Naive thymus-derived CD8-positive, alpha-beta T cell (primary cell): Measurements from ENCODE around the gene ATF1. TPM values are rescaled to one million over a fixed set of nuclear protein-coding genes. Genes with fewer than 3 reads are reported as not detected.
A peak's percentile ranks its signal among the peaks of the same experiment; 100 is the strongest.
"Not testable (repeated sequence)": the region's sequence is repeated elsewhere in the genome, so short reads cannot be mapped to it uniquely, and the experiment has no call there.

Source experiments
- ATAC-seq, 2 donors: fragments of 150-1000 bp; cut with Tn5 transposase in 1 of 2; sonication (Bioruptor Pico), chemical (Tn5 transposase) in 1 of 2; 1 replicate in 1 of 2; 2 replicates in 1 of 2; pipeline ENCODE4 v1.10.0; 2021; ENCODE audit warnings: mild to moderate bottlenecking in 2 of 2, moderate library complexity in 2 of 2
- POLR2A ChIA-PET: fragments of 350-600 bp; sonication (Branson Sonifier 250); formaldehyde crosslinking; loops from one replicate; lab custom pipeline; 2021; ENCODE audit warnings: antibody characterized with exemption; lab: Charles Lee
- DNase-seq, 10 donors: peaks; one replicate each; pipeline versions ENCODE4 v3.0.0 to v3.0.0-alpha.2; 2020 to 2022
- H3K27ac Mint-ChIP-seq, 10 donors: one replicate each; pipeline ENCODE4 v1.8.0; 2020 to 2022; ENCODE audit warnings: mild to moderate bottlenecking in 10 of 10, mixed read lengths in 10 of 10, moderate library complexity in 4 of 10, inconsistent platforms in 1 of 10
- H3K27me3 Mint-ChIP-seq, 5 donors: one replicate each; pipeline ENCODE4 v1.8.0; 2021 to 2022; ENCODE audit warnings: mixed read lengths in 5 of 5
- H3K36me3 Mint-ChIP-seq, 3 donors: one replicate each; pipeline ENCODE4 v1.8.0; 2020 to 2022; ENCODE audit warnings: mixed read lengths in 3 of 3, mild to moderate bottlenecking in 2 of 3, inconsistent platforms in 1 of 3
- H3K4me1 Mint-ChIP-seq, 4 donors: one replicate each; pipeline ENCODE4 v1.8.0; 2021 to 2022; ENCODE audit warnings: mixed read lengths in 4 of 4
- H3K4me3 Mint-ChIP-seq, 10 donors: one replicate each; pipeline ENCODE4 v1.8.0; 2020 to 2022; ENCODE audit warnings: mild to moderate bottlenecking in 10 of 10, mixed read lengths in 10 of 10, moderate library complexity in 6 of 10, inconsistent platforms in 1 of 10
- H3K9me3 Mint-ChIP-seq, 9 donors: one replicate each; pipeline ENCODE4 v1.8.0; 2020 to 2022; ENCODE audit warnings: mixed read lengths in 9 of 9, mild to moderate bottlenecking in 3 of 9, inconsistent platforms in 1 of 9, moderate library complexity in 1 of 9
- polyA plus RNA-seq, 3 donors: library from polyadenylated mRNA; unstranded; fragments of 300-500 nt; fragmentation: Illumina TruSeq; gene quantifications; one replicate each; pipeline ENCODE4 v1.2.3, GENCODE V29; 2021
- total RNA-seq, 8 experiments: library from RNA in 2 of 8; stranded (reverse) in 2 of 8; gene quantifications; one replicate each; pipeline ENCODE4 v1.2.3 and lab custom pipeline; 2021 to 2026

The ATF1 gene
- total and polyA plus RNA-seq, 5 experiments from 2014 or later, result 23.5 to 46.5 (median 36.3) TPM

DNA sequence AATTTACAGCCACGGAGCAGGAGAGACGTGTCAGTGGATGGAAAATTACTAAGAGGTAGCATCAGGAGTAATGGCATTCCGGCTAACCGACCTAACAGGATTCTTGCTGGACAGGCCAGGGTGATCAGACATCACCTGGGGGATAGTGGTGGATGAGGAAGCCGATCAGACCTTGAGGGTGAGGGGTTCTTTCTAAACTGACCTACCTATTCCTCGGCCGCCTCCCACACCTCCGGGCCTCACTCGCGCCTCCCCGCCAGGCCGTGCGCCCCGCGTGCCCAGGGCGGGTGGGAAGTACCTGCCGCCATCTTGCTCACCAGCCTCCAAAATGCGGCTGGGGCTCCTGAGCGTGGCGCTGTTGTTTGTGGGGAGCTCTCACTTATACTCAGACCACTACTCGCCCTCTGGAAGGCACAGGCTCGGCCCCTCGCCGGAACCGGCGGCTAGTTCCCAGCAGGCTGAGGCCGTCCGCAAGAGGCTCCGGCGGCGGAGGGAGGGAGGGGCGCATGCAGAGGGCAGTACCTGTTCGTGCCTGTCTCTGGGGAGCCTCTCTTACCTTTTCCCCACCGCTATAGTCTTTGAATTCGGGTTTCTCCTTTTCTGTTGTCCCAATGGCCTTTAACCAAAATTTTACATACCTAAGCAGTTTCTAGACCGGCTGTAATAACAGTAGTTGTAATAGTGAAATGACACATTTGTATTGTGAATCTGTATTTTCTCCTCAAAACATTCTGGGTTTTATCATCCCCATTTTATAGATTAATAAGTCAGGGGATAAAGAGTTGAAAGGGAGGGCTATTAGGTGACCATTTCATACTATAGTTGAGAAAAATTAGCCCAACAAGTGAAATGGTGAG, 79.0 kb downstream of the ATF1 start, which contains the start of gene TMPRSS12:
TMPRSS12 (plus strand) TSS at position 290 of the 857 bp plus-strand sequence; CDS start at position 329, 39 bp downstream.
- peak within 1 kb of the TSS in 1 of 10 donors; percentile 37 for H3K27ac Mint-ChIP-seq
- H3K9me3 Mint-ChIP-seq, result peaks cover 0 to 17% (median 3%) of the 10 kb centered on the region in 9 donors
- no peak within 1 kb of the TSS for H3K4me3 Mint-ChIP-seq
- ATAC-seq (no peak), DNase-seq (no peak)
- H3K36me3 Mint-ChIP-seq, result peaks cover 2 to 13% (median 10%) of the 10 kb centered on the region in 3 donors
- no peaks in the 10 kb centered on the region for H3K4me1 Mint-ChIP-seq
- POLR2A ChIA-PET, result no interaction called here
- peaks cover 0 to 10% (median 6%) of the 10 kb centered on the region in 5 donors for H3K27me3 Mint-ChIP-seq

GRCh38 chr12:50845021-50845647, 81.2 kb downstream of the ATF1 start:
- no peaks in the 10 kb centered on the region for H3K4me1 Mint-ChIP-seq
- H3K27ac Mint-ChIP-seq, result no peak overlapping the region
- no peak overlapping the region for H3K4me3 Mint-ChIP-seq
- DNase-seq (no peak), ATAC-seq (no peak)
- POLR2A ChIA-PET, result no interaction called here
- H3K27me3 Mint-ChIP-seq, result peaks cover 10 to 17% (median 12%) of the 10 kb centered on the region in 5 donors
- peaks cover 2 to 13% (median 10%) of the 10 kb centered on the region in 3 donors for H3K36me3 Mint-ChIP-seq
- H3K9me3 Mint-ChIP-seq, result peaks cover 0 to 17% (median 3%) of the 10 kb centered on the region in 9 donors

DNA sequence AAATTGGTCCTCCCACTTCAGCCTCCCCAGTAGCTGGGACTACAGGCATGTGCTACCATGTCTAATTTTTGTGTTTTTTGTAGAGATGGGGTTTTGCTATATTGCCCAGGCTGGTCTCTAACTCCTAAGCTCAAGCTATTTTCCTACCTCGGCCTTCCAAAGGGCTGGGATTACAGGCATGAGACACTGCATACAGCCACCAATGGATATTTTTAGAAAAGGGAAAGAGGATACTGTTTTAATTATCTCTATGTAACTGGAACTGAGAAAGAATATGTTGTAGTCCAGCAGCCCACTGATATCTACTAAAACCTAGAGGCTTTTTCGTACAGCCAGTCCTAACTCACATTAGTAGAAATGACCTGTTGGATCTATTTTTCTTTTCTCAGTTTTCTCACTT, 85.1 kb downstream of the ATF1 start:
- Mint-ChIP-seq H3K36me3 (peaks cover 0 to 6% (median 0%) of the 10 kb centered on the region in 3 donors), H3K27me3 (peaks cover 6 to 26% (median 12%) of the 10 kb centered on the region in 5 donors), H3K4me1 (no peaks in the 10 kb centered on the region), H3K9me3 (peaks cover 0 to 11% (median 4%) of the 10 kb centered on the region in 9 donors), H3K4me3 (no peak overlapping the region), H3K27ac (no peak overlapping the region)
- ATAC-seq (no peak), DNase-seq (no peak)
- POLR2A ChIA-PET, result no interaction called here

GRCh38 chr12:50855218-50855617, 91.3 kb downstream of the ATF1 start:
- ATAC-seq, POLR2A ChIA-PET, H3K27ac Mint-ChIP-seq, H3K4me3 Mint-ChIP-seq, H3K4me1 Mint-ChIP-seq, DNase-seq, H3K27me3 Mint-ChIP-seq, H3K36me3 Mint-ChIP-seq: not testable (repeated sequence)
- peaks cover 0 to 22% (median 9%) of the 10 kb centered on the region in 9 donors for H3K9me3 Mint-ChIP-seq

DNA sequence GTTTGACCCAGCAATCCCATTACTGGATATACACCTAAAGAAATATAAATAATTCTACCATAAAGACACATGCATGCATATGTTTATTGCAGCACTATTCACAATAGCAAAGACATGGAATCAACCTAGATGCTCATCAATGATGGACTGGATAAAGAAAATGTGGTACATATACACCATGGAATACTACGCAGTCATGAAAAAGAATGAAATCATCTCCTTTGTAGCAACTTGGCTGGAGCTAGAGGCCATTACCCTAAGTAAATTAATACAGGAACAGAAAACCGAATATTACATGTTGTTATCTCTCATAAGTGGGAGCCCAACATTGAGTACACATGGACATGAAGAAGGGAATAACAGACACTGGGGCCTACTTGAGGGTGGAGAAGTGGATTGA, 91.8 kb downstream of the ATF1 start:
- H3K4me1 Mint-ChIP-seq, ATAC-seq, H3K36me3 Mint-ChIP-seq, H3K27ac Mint-ChIP-seq, DNase-seq, POLR2A ChIA-PET, H3K27me3 Mint-ChIP-seq, H3K4me3 Mint-ChIP-seq: not testable (repeated sequence)
- peaks cover 0 to 22% (median 8%) of the 10 kb centered on the region in 9 donors for H3K9me3 Mint-ChIP-seq

GRCh38 chr12:50859621-50860310, 95.9 kb downstream of the ATF1 start:
- POLR2A ChIA-PET, result no interaction called here
- no peak overlapping the region for H3K4me3 Mint-ChIP-seq
- H3K27me3 Mint-ChIP-seq, result peaks cover 0 to 2% (median 0%) of the 10 kb centered on the region in 5 donors
- H3K27ac Mint-ChIP-seq, result no peak overlapping the region
- DNase-seq (no peak), ATAC-seq (no peak)
- H3K36me3 Mint-ChIP-seq, result no peaks in the 10 kb centered on the region
- H3K4me1 Mint-ChIP-seq, result no peaks in the 10 kb centered on the region
- peaks cover 0 to 13% (median 2%) of the 10 kb centered on the region in 9 donors for H3K9me3 Mint-ChIP-seq

DNA sequence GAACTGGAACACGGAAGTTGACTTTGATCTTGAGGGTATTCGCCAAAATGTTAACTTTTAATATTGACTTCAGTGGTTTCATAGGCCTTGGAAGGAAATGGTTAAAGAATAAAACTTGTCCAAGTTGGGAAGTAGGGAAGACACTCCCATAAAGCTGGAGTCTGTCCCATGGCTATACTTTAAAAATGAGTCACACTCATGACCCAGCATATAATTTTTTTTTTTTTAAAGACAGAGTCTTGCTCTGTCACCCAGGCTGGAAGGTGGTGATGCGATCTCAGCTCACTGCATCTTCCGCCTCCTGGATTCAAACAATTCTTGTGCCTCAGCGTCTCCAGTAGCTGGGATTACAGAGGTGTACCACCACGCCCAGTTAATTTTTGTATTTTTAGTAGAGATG, 98.4 kb downstream of the ATF1 start:
- H3K4me3 Mint-ChIP-seq, result no peak overlapping the region

GRCh38 chr12:50865266-50865665, 101.4 kb downstream of the ATF1 start:
- POLR2A ChIA-PET, result no interaction called here
- DNase-seq (no peak), ATAC-seq (no peak)
- H3K9me3 Mint-ChIP-seq, result peaks cover 3 to 27% (median 9%) of the 10 kb centered on the region in 9 donors
- peaks cover 0 to 11% (median 8%) of the 10 kb centered on the region in 3 donors for H3K36me3 Mint-ChIP-seq
- peaks cover 5 to 40% (median 32%) of the 10 kb centered on the region in 4 donors for H3K4me1 Mint-ChIP-seq
- H3K27me3 Mint-ChIP-seq, result no peaks in the 10 kb centered on the region
- peak overlapping the region in 1 of 10 donors; percentile 63 for H3K27ac Mint-ChIP-seq
- H3K4me3 Mint-ChIP-seq, result peak overlapping the region in 1 of 10 donors; percentile 28

More for the DNA sequence above, 98.4 kb downstream of the ATF1 start:
- peaks cover 0 to 8% (median 7%) of the 10 kb centered on the region in 3 donors for H3K36me3 Mint-ChIP-seq
- no peak overlapping the region for H3K27ac Mint-ChIP-seq
- DNase-seq, result no peak
- peaks cover 0 to 2% (median 0%) of the 10 kb centered on the region in 5 donors for H3K27me3 Mint-ChIP-seq
- peaks cover 0 to 17% (median 7%) of the 10 kb centered on the region in 9 donors for H3K9me3 Mint-ChIP-seq
- ATAC-seq, result no peak
- H3K4me1 Mint-ChIP-seq, result peaks cover 0 to 16% (median 11%) of the 10 kb centered on the region in 4 donors
- POLR2A ChIA-PET, result no interaction called here

DNA sequence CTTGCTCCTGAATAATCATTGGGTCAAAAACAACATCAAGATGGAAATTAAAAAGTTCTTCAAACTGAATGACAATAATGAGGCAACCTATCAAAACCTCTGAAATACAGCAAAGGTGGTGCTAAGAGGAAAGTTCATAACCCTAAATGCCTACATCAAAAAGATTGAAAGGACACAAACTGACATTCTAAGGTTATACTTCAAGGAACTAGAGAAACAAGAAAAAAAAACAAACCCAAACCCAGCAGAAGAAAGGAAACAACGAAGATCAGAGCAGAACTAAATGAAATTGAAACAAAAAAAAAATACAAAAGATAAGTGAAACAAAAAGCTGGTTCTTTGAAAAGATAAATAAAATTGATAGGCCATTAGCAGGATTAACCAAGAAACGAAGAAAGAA, 105.0 kb downstream of the ATF1 start:
- Mint-ChIP-seq H3K9me3 (peaks cover 3 to 27% (median 9%) of the 10 kb centered on the region in 9 donors), H3K27ac (peak overlapping the region in 8 of 10 donors; percentile 0 to 61 (median 10)), H3K4me1 (peaks cover 5 to 41% (median 32%) of the 10 kb centered on the region in 4 donors), H3K36me3 (peaks cover 0 to 11% (median 8%) of the 10 kb centered on the region in 3 donors), H3K4me3 (peak overlapping the region in 8 of 10 donors; percentile 0 to 66 (median 25))
- POLR2A ChIA-PET, ATAC-seq, H3K27me3 Mint-ChIP-seq: not testable (repeated sequence)
- DNase-seq, result peak in 3 of 10 donors; percentile 4 to 42 (median 38)

Other genes with a start within 250 kb of the ATF1 start
- not detected for gene TMPRSS12, start 78.8 kb downstream of the ATF1 start, total RNA-seq
- not detected for gene TMPRSS12, start 78.8 kb downstream of the ATF1 start, polyA plus RNA-seq
- not detected for gene HIGD1C, start 188.4 kb downstream of the ATF1 start, total RNA-seq
- gene HIGD1C, start 188.4 kb downstream of the ATF1 start, polyA plus RNA-seq, result not detected